ENCODE results near the gene ZCCHC2.

The ZCCHC2 gene

DNA sequence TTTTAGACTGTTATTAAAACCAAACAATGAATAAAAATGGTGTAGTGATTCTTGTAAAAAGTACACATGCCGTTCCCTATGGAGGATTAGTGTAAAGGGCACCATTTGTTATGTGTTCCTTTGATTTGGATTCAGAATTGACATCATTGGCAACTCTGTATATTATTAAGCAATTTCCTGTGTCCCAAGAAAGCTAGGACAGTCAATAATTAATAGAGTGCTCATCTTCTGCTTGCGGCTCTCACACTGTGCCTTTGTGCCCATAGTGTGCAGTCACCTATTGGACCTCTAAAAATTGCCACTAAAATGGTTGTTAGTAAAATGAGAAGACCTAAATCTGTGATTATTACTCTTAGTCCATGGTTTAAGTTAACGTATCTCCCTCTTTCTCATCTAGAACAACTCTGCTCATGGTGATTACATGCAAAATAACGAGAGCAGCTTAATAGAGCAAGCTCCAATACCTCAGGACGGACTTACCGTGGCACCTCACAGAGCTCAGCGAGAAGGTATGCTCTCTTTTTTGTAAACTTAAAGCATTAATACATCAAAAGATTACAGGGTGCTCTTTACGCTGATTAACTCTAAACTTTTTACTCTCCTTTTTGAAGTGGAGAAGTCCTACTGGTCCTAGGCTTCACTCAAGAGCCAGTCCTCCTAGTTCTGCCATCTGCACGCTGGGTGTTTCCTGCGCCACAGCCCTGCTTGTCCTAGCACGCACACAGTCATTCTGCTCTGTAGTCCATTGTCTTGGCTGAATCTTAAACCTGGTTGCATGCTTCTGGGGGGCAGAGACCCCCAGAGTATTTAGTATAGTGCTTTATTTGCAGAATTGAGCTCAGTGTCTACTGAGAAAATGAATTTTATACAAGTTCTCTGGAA is 16.7 kb downstream of the ZCCHC2 start:
- no peak for DNase-seq

GRCh38 chr18:62543021-62543420 is 20.2 kb downstream of the ZCCHC2 start:
- DNase-seq, result no peak

GRCh38 chr18:62545098-62545497 is 22.3 kb downstream of the ZCCHC2 start:
- no peak for DNase-seq

- DNase-seq, result no peak
Observed at GRCh38 chr18:62549755-62550154, 26.9 kb downstream of the ZCCHC2 start.

DNA sequence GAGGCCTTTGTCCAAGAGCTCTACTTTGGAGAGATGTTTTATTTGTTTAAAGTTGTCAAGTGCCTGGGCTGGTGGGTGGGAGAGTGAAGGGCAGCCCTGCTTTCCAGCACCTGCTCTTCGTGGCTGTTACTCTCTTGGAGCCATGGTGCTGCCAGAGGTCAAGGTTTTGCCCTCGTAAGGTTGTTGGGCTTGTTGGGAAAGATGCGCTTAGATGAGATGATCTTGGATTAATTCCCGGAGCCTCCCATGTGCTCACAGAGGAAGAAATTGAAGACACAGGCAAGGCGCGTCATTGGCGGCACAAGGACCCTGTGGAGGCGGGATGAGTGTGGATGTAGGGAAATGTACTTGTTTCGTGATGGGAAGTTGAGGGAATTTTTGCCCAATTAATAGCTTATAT is 27.9 kb downstream of the ZCCHC2 start:
- DNase-seq, result no peak

GRCh38 chr18:62551972-62552513 is 29.2 kb downstream of the ZCCHC2 start:
- no peak for DNase-seq

- no peak for DNase-seq
Observed at GRCh38 chr18:62554061-62554815, 31.4 kb downstream of the ZCCHC2 start.

DNA sequence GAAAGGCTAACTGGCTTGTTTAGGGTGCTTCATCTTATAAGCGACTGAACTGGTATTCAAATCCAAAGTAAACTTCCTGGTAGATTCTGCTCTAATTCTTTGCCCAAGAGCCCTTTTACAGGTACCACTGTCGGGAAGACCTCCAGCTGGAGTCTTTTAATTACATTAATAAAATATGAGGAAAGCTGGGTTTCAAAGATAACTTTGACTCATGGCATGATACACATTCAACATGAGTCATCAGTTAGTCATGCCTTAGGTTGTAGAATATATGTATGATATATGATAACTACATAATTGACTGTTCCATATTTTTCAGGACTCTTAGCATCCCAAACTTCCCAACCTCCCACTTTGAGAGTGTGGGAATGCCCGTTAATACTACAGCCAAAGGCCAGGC is 32.3 kb downstream of the ZCCHC2 start:
- no peak for DNase-seq

GRCh38 chr18:62556397-62556796 is 33.6 kb downstream of the ZCCHC2 start:
- DNase-seq, result no peak

DNA sequence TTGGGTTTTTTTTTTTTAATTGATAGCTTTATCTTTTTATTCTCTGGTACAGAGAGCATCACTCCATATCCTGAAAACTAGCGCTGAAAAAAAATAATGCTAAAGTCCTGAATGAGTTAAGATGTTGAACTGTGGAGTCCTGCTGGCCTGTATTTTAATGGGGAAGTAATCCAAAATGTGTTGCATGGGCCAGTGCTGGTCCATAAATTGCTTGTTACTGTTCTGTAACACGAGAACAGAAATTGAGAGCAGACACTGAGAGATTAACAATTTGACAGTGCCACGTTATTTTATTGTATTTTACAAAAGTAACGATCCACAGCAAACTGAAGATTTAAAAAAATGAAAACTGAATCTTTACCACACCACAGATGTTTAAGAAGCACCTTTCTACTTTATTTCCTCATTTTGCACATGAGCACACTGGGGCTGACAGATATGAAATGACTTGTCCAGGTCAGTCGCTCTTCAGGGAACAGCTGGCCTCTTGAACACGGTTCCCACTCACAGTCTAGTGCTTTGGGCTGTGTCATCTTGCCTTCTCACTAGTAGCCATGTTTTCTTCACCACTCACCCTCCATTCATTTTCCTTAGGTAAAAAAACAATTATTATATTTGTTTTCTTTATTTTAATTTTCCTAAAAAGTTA is 35.3 kb downstream of the ZCCHC2 start:
- no peak for DNase-seq

DNA sequence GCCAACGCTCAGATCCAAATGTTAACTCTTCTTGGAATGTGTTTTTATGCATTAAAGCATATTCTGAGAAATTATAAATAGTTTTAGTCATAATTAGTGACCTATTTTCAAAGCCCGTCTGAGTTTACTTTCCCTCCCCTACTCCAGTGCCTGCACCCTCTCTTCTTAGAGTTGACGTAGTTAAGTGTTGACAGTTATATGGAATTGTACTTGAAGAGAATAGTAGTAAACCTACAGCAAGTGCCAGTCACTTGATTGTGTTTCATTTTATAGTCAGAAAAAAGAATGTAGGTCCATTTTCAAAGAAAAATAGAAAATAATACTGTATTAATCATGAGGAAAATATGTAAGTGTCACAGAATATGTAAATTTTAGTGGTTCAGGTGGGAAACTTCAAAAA is 41.2 kb downstream of the ZCCHC2 start:
- DNase-seq, result no peak

GRCh38 chr18:62566199-62566598 is 43.4 kb downstream of the ZCCHC2 start:
- peak; percentile 17 for DNase-seq

- no peak for DNase-seq
Observed at GRCh38 chr18:62566818-62567217, 44.0 kb downstream of the ZCCHC2 start.

DNA sequence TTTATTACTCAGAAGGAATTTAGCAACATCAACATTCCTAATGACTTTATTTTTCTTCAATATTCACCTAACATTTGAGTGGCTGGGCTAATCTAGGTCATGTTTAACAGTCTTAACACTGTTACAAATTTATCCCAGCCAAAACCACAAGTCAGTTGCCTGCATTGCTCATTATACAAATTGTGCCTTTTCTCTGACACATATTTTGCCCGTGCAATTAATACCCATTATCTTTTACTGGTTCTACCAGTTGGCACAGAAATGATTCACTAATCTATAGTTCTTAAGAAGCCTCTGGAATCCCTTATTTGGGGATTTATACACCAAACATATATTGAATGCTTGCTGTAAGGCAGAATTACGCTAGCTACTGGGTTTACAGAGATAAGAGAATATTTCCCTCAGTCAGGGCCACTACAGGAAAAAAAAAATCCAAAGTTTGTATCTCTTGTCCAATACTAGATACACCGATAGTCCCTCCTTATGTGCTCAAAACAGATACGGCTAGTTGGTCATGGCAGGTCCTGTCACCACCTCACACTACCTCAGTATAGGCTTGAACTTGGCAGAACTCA is 46.3 kb downstream of the ZCCHC2 start:
- no peak for DNase-seq

DNA sequence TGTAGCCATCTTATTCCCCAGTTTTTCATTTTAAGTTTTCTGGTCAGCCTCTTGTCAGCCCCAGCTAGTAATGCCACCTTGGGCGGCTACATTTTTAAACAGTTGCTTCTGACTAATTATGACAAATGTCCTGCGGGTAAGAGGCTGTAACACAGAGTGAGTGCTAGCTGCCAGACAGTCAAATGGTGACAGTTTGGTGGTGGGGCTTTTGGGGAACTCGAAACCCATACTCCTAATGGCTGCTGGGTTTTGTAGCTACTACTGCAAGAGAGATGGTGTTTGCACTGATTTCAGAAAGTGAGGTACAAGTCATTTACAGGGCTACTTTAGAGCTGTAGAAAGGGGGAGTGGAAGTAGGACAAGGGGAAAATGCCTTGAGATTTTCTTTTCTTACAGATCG is 48.2 kb downstream of the ZCCHC2 start:
- DNase-seq, result no peak

- no peak for DNase-seq
Observed at GRCh38 chr18:62571648-62572047, 48.8 kb downstream of the ZCCHC2 start.

DNA sequence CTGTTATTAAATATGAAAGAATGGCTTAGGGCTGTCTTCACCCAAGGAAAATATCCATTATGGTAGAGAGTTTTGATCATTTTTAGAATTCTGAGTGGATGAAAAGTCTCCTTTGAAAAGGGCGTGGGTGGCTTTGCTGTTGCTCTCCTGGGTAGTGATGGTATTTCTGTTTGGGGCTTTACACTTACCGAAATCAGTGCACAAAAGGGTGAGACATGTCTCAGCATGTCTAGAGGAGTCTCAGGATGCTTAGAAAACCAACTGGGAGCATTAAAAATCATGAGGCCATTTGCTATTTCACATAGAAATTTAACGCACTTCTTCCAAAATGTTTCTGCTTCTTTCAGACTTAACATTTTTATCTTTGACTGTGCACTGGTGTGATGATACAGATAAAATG is 49.6 kb downstream of the ZCCHC2 start:
- DNase-seq, result no peak

- no peak for DNase-seq
Observed at GRCh38 chr18:62574776-62575175, 52.0 kb downstream of the ZCCHC2 start.

- no peak for DNase-seq
Observed at GRCh38 chr18:62576271-62576670, 53.4 kb downstream of the ZCCHC2 start.

- no peak for DNase-seq
Observed at GRCh38 chr18:62576845-62577512, 54.2 kb downstream of the ZCCHC2 start.

DNA sequence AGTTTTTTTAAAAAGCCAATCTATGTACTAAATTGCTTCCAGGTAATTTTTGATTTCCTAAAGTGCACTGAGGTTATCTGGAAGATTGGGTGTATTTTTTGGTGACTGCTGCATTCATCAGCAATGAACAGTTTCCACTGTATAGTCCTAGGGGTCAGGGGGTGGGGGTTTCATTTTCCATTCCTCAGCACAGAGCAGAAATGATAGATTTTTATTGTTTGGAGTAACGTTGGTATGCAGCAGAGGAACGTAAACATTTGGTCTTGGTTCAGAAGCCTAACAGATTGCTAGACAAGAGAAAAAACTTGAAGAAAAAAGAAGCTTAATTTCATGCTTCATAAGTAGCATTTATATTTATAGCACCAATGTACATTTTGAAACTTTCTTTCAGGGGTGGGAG is 54.9 kb downstream of the ZCCHC2 start:
- DNase-seq, result no peak

DNA sequence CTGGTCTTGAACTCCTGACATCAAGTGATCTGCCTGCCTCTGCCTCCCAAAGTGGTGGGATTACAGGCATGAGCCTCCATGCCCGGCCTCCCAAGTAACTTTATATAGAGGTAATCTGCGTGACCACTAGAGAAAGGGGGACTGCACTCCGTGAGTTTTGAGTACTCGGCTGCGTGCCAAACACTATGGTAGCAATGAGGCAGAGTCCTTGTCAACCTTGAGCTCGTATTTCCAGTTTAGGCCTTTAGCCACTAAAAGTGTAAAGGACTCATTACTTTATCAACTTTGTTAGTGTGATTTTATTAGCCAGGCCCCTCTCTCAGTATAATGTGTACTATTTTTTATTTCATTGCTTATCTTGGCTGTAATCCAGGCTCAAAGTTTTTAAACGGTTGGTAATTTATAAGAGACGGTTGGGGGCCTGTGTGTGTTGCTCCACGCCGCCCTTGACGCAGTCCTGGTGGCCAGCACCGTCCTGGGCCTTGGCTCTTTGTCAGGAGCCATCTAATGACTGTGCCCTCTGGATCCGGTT is 56.2 kb downstream of the ZCCHC2 start:
- no peak for DNase-seq
